BE2C (cell line): ENCODE results near the gene KRTAP5-4. TPM values are rescaled to one million over a fixed set of nuclear protein-coding genes. Genes with fewer than 3 reads are reported as not detected.
"Not testable (repeated sequence)": the region's sequence is repeated elsewhere in the genome, so short reads cannot be mapped to it uniquely, and the experiment has no call there.

Experiments used
- DNase-seq: peaks from one replicate; pipeline ENCODE4 v3.0.0-alpha.2; 2020
- H3K27me3 ChIP-seq: fragments of 250-450 bp; sonication (Bioruptor Pico); 2 replicates; pipeline ENCODE4 v1.5.1; 2020; ENCODE audit warnings: mild to moderate bottlenecking
- H3K36me3 ChIP-seq: fragments of 250-450 bp; sonication (Bioruptor Pico); 2 replicates; pipeline ENCODE4 v1.5.1; 2020; ENCODE audit warnings: mild to moderate bottlenecking
- H3K4me1 ChIP-seq: fragments of 250-450 bp; sonication (Bioruptor Pico); 2 replicates; pipeline ENCODE4 v1.5.1; 2020
- H3K4me3 ChIP-seq: 2 replicates; pipeline ENCODE4 v1.5.1; 2011; ENCODE audit warnings: low read depth, low read length
- H3K9me3 ChIP-seq: fragments of 250-450 bp; sonication (Bioruptor Pico); 2 replicates; pipeline ENCODE4 v1.5.1; 2020
- CTCF ChIP-seq: IDR thresholded peaks from 2 replicates; pipeline ENCODE4 v1.5.1; 2012; ENCODE audit warnings: mild to moderate bottlenecking, low read depth, low read length
- polyA plus RNA-seq: library from polyadenylated mRNA; unstranded; fragments of >200 nt; gene quantifications from one replicate; pipeline ENCODE4 v1.2.1, GENCODE V29; 2012; ENCODE audit warnings: low read depth, missing spikeins; ENCODE audit not compliant: insufficient read length, insufficient read depth

KRTAP5-4 gene, protein sequence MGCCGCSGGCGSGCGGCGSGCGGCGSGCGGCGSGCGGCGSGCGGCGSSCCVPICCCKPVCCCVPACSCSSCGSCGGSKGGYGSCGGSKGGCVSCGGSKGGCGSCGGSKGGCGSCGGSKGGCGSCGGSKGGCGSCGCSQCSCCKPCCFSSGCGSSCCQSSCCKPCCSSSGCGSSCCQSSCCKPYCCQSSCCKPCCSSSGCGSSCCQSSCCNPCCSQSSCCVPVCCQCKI
- polyA plus RNA-seq, result not detected

- Histone ChIP-seq H3K27me3 (no peaks in the 10 kb centered on the region), H3K9me3 (no peaks in the 10 kb centered on the region), H3K4me1 (no peaks in the 10 kb centered on the region), H3K36me3 (no peaks in the 10 kb centered on the region), H3K4me3 (no peak within 1 kb of the TSS)
- DNase-seq, result no peak
- no peak for TF ChIP-seq CTCF
Measured at GRCh38 chr11:1622086-1622485, at the start of gene KRTAP5-4. TSS of gene KRTAP5-4 (minus strand) at chr11:1622138. CDS start at chr11:1622093, 45 bp downstream.

GRCh38 chr11:1671658-1672057 lies 49.7 kb upstream of the KRTAP5-4 start:
- Histone ChIP-seq H3K9me3 (no peaks in the 10 kb centered on the region), H3K36me3 (no peaks in the 10 kb centered on the region), H3K27me3 (peaks cover 16% of the 10 kb centered on the region), H3K4me1 (no peaks in the 10 kb centered on the region), H3K4me3 (no peak overlapping the region)
- no peak for DNase-seq
- no peak for TF ChIP-seq CTCF

- Histone ChIP-seq H3K4me3 (no peak overlapping the region), H3K4me1 (no peaks in the 10 kb centered on the region), H3K9me3 (no peaks in the 10 kb centered on the region), H3K36me3 (no peaks in the 10 kb centered on the region), H3K27me3 (peaks cover 15% of the 10 kb centered on the region; the same call in 1 of the 2 replicates)
- TF ChIP-seq CTCF, result no peak
- DNase-seq, result no peak
Measured at GRCh38 chr11:1670905-1671371, 49.0 kb upstream of the KRTAP5-4 start.

DNA sequence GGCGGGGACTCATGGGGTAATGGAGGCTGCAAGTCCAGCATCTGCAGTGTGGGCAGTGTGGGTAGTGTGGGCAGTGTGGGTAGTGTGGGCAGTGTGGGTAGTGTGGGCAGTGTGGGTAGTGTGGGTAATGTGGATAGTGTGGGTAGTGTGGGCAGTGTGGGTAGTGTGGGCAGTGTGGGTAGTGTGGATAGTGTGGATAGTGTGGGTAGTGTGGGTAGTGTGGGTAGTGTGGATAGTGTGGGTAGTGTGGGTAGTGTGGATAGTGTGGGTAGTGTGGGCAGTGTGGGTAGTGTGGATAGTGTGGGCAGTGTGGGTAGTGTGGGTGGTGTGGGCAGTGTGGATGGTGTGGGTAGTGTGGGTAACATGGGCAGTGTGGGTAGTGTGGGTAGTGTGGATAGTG lies 48.5 kb upstream of the KRTAP5-4 start:
- not testable (repeated sequence) for H3K4me1 ChIP-seq, H3K36me3 ChIP-seq, H3K9me3 ChIP-seq, DNase-seq, H3K4me3 ChIP-seq
- peaks cover 12% of the 10 kb centered on the region; the same call in 1 of the 2 replicates for H3K27me3 ChIP-seq

- Histone ChIP-seq H3K4me1 (no peaks in the 10 kb centered on the region), H3K36me3 (no peaks in the 10 kb centered on the region), H3K27me3 (peaks cover 8% of the 10 kb centered on the region; the same call in 1 of the 2 replicates), H3K9me3 (no peaks in the 10 kb centered on the region), H3K4me3 (no peak overlapping the region)
- DNase-seq, result no peak
- no peak for TF ChIP-seq CTCF
Measured at GRCh38 chr11:1669546-1670218, 47.7 kb upstream of the KRTAP5-4 start.

GRCh38 chr11:1668911-1669473 lies 47.1 kb upstream of the KRTAP5-4 start:
- H3K4me3 ChIP-seq, result no peak overlapping the region
- no peaks in the 10 kb centered on the region for H3K9me3 ChIP-seq
- no peaks in the 10 kb centered on the region for H3K36me3 ChIP-seq
- DNase-seq, result no peak
- no peak for TF ChIP-seq CTCF
- peaks cover 3% of the 10 kb centered on the region; the same call in 1 of the 2 replicates for H3K27me3 ChIP-seq
- H3K4me1 ChIP-seq, result no peaks in the 10 kb centered on the region
